ENCODE measurements around the gene TSC22D3.

Gene TSC22D3

GRCh38 chrX:107721318-107721717 is 54.3 kb downstream of the TSC22D3 start:
- DNase-seq (ENCODE audit: low read depth): no peak
- no peak for TF ChIP-seq CTCF (conservative IDR thresholded peaks at IDR 0.05; ENCODE audit: control insufficient read depth, insufficient read depth, low read depth, low read length)
- H3K4me3 ChIP-seq (ENCODE audit: control insufficient read depth, low read depth, low read length): no peak overlapping the region

- H3K4me3 ChIP-seq (ENCODE audit: control insufficient read depth, low read depth, low read length): no peak overlapping the region
- peak; percentile 88 for DNase-seq (ENCODE audit: low read depth)
- peak; percentile 83 for TF ChIP-seq CTCF (conservative IDR thresholded peaks at IDR 0.05; ENCODE audit: control insufficient read depth, insufficient read depth, low read depth, low read length)
Measured at GRCh38 chrX:107718156-107718621, 57.4 kb downstream of the TSC22D3 start.

GRCh38 chrX:107716816-107717700 is 58.5 kb downstream of the TSC22D3 start:
- peak; percentile 89 for DNase-seq (ENCODE audit: low read depth)
- peak overlapping the region; percentile 75 for H3K4me3 ChIP-seq (ENCODE audit: control insufficient read depth, low read depth, low read length)
- TF ChIP-seq CTCF (conservative IDR thresholded peaks at IDR 0.05; ENCODE audit: control insufficient read depth, insufficient read depth, low read depth, low read length): no peak

- peak overlapping the region; percentile 75 for H3K4me3 ChIP-seq (ENCODE audit: control insufficient read depth, low read depth, low read length)
- TF ChIP-seq CTCF (conservative IDR thresholded peaks at IDR 0.05; ENCODE audit: control insufficient read depth, insufficient read depth, low read depth, low read length): no peak
- DNase-seq (ENCODE audit: low read depth): no peak
Measured at GRCh38 chrX:107716118-107716684, 59.4 kb downstream of the TSC22D3 start.

- peak; percentile 49 for DNase-seq (ENCODE audit: low read depth)
- TF ChIP-seq CTCF (conservative IDR thresholded peaks at IDR 0.05; ENCODE audit: control insufficient read depth, insufficient read depth, low read depth, low read length): no peak
- H3K4me3 ChIP-seq (ENCODE audit: control insufficient read depth, low read depth, low read length): peak overlapping the region; percentile 75
Measured at GRCh38 chrX:107715331-107716117, 60.1 kb downstream of the TSC22D3 start.

- peak overlapping the region; percentile 75 for H3K4me3 ChIP-seq (ENCODE audit: control insufficient read depth, low read depth, low read length)
- TF ChIP-seq CTCF (conservative IDR thresholded peaks at IDR 0.05; ENCODE audit: control insufficient read depth, insufficient read depth, low read depth, low read length): peak; percentile 23
- DNase-seq (ENCODE audit: low read depth): peak; percentile 35
Measured at GRCh38 chrX:107714206-107714891, 61.2 kb downstream of the TSC22D3 start.
